Mucosa of descending colon (tissue), 3 donors: Measurements from ENCODE around the gene TUBA1A. TPM values are rescaled to one million over a fixed set of nuclear protein-coding genes. Genes with fewer than 3 reads are reported as not detected.
A peak's percentile ranks its signal among the peaks of the same experiment; 100 is the strongest.
"Not testable (repeated sequence)": the region's sequence is repeated elsewhere in the genome, so short reads cannot be mapped to it uniquely, and the experiment has no call there.

Experiments used
- ATAC-seq: fragments of 200-7000 bp; cut with Tn5 transposase; one replicate; pipeline ENCODE4 v1.9.1; 2020; ENCODE audit warnings: mild to moderate bottlenecking, moderate library complexity
- DNase-seq, 3 donors: peaks; one replicate each; pipeline ENCODE4 v3.0.0-alpha.2; 2020
- H3K36me3 ChIP-seq: fragments of 200-600 bp; one replicate; pipeline ENCODE4 v1.8.0; 2021; ENCODE audit warnings: low read depth, mild to moderate bottlenecking
- H3K4me1 ChIP-seq: fragments of 200-600 bp; one replicate; pipeline ENCODE4 v1.8.0; 2021; ENCODE audit warnings: low read depth, mild to moderate bottlenecking
- H3K4me3 ChIP-seq: fragments of 200-600 bp; one replicate; pipeline ENCODE4 v1.8.0; 2021; ENCODE audit warnings: mild to moderate bottlenecking
- H3K9me3 ChIP-seq: fragments of 200-600 bp; one replicate; pipeline ENCODE4 v1.8.0; 2021; ENCODE audit warnings: mild to moderate bottlenecking
- intact Hi-C, 2 donors: fragments of 100-400 bp; cut with DNase I in 1 of 2; cut with micrococcal nuclease in 1 of 2; formaldehyde crosslinking; loops; one replicate each; pipeline versions ENCODE4 v1.11.0 to v1.11.1; 2022; cut with DNase I, micrococcal nuclease
- total RNA-seq, 3 donors: library from RNA; stranded (reverse); fragmentation: NEBNext Ultra II Directional in 2 of 3; extraction: Animal tissue kit (Norgen Biotek cat#: 25700) in 2 of 3; gene quantifications; one replicate each; pipeline versions ENCODE4 v1.2.1 to v1.2.4, GENCODE V29; 2021 to 2023
- TF ChIP-seq, protein P1 (sequence below): fragments of 200-600 bp; IDR thresholded peaks from one replicate; pipeline ENCODE4 v1.8.0; 2022; ENCODE audit warnings: antibody characterized with exemption, mild to moderate bottlenecking
- donor health status: DM: no; HTN: no; CAD: no; lungs with moderate emphysema.
- donor health status: DM: no; HTN: no; CAD: no.
- donor health status: DM: no; HTN: yes; CAD: no.

Gene TUBA1A
- total RNA-seq, 3 donors from 2014 or later: 20.5 to 295 (median 64.4) TPM

DNA sequence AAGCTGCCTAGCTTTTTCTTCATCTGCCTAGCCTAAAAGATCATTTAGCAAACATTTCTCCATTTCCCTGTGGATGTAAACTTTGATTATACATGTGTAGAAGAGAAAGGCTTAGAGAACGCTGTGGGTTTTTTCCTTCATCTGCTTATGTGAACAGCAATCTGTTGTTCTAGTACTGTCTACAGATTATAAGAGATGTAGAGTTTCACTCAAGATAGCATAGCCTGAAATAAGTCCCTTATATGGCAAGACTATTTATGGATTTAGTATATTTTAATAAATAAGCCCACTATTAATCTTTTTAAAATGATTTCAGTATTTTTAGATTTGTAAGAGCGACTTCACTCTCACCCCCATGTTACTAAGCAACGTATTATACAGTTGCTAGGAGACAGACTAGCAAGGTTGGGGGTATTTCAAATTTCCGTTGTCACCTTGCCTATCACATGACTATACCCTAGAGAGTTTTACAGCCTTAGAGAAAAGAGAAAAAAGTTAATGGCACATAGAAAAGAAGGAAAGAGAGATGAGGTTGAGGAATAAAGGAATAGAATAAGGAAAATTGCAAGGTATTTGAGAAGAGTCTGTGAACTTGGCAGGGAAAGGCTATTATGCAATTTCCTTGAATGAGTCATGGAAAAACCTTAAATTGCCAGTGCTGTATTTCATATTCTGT, 12.2 kb upstream of the TUBA1A start:
- DNase-seq: no peak
- no peaks in the 10 kb centered on the region for H3K9me3 ChIP-seq
- ATAC-seq: peak; percentile 90
- TF ChIP-seq, protein P1, sequence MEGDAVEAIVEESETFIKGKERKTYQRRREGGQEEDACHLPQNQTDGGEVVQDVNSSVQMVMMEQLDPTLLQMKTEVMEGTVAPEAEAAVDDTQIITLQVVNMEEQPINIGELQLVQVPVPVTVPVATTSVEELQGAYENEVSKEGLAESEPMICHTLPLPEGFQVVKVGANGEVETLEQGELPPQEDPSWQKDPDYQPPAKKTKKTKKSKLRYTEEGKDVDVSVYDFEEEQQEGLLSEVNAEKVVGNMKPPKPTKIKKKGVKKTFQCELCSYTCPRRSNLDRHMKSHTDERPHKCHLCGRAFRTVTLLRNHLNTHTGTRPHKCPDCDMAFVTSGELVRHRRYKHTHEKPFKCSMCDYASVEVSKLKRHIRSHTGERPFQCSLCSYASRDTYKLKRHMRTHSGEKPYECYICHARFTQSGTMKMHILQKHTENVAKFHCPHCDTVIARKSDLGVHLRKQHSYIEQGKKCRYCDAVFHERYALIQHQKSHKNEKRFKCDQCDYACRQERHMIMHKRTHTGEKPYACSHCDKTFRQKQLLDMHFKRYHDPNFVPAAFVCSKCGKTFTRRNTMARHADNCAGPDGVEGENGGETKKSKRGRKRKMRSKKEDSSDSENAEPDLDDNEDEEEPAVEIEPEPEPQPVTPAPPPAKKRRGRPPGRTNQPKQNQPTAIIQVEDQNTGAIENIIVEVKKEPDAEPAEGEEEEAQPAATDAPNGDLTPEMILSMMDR: no peak
- intact Hi-C loops: no loop called here
- no peak overlapping the region for H3K4me3 ChIP-seq
- H3K36me3 ChIP-seq: no peaks in the 10 kb centered on the region
- H3K4me1 ChIP-seq: peaks cover 6% of the 10 kb centered on the region

DNA sequence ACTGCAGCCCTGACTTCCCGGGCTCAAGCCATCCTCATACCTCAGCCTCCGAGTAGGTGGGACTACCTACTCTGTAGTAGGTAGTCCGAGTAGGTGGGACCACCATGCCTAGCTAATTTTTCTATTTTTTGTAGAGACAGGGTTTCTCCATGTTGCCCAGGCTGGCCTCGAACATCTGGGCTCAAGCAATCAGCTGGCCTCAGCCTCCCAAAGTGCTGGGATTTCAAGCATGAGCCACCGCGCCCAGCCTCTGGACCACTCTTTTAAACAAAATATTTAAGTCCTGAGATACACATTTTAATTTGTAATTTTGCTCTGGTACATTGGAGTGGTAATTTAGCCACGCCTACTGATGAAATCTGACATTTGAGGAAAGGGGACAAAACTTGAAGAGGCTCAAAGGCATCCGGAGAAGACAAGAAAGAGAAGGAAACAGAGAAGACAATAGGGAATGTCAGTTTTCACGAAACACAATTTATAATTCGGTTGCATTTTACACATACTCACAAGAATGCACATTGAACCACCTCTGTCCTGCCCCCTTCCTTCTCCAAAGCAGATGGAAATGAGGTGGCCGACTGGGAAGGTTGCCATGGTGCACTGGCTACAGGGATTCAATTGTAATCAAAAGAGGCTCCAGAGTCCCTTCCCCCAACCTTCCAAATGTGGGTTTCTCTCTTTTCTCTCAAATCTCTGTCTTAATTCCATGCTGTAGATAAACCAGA, 9.7 kb upstream of the TUBA1A start:
- TF ChIP-seq, protein P1: no peak
- H3K4me3 ChIP-seq: no peak overlapping the region
- intact Hi-C loops: no loop called here
- DNase-seq: no peak
- peaks cover 6% of the 10 kb centered on the region for H3K4me1 ChIP-seq
- no peaks in the 10 kb centered on the region for H3K9me3 ChIP-seq
- H3K36me3 ChIP-seq: no peaks in the 10 kb centered on the region
- no peak for ATAC-seq

DNA sequence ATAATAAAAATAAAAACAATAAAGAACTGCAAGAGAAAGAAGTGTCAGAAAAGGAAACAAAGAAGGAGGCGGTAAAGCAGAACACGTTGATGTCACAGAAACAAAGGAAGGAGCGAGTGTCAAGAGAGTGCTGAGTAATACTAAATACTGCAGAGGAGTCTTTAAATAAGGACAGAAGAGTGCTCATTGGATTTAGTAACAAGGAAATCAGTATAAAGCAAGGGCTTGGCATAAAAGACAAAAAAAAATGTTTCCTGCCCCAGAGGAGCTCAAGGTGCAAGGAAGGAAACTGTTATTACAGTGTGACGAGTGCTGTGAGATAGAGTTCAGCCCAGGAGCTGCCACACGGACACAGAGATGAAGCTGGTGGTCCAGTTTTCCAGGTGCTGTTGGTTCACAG, 8.4 kb upstream of the TUBA1A start:
- TF ChIP-seq, protein P1: no peak
- no peak for ATAC-seq
- Histone ChIP-seq H3K4me3 (no peak overlapping the region), H3K9me3 (no peaks in the 10 kb centered on the region), H3K4me1 (peaks cover 6% of the 10 kb centered on the region), H3K36me3 (no peaks in the 10 kb centered on the region)
- intact Hi-C loops: no loop called here
- DNase-seq: no peak

DNA sequence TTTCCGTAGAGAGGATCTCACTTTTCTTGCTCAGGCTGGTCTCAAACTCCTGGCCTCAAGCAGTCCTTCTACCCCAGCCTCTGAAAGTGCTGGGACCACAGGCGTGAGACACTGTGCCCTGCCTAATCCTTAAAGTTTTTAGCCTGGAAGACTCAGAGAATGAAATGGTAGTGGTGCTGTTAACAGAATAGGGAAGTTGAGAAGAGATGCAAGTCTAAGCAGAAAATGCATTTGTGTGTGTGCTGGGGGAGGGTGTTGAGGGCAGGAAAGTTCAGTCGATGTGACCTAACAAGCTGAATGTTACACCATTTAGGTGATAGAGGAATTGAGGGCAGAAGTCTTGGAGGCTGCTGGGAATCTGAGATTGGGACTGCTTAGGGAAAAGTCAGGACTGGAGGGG, 6.9 kb upstream of the TUBA1A start:
- intact Hi-C loops: no loop called here
- DNase-seq: no peak
- ATAC-seq: peak; percentile 21

DNA sequence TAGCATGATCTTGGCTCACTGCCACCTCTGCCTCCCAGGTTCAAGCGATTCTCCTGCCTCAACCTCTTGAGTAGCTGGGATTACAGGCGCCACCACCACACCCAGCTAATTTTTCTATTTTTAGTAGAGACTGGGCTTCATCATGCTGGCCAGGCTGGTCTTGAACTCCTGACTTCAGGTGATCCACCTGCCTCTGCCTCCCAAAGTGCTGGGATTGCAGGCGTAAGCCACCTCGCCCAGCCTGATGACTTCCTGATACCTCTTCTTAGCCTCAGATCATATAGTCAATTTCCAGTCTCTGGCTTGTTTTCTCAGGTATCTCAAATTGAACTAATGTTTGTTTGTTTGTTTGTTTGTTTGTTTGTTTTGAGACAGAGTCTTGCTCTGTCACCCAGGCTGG, 4.9 kb upstream of the TUBA1A start:
- not testable (repeated sequence) for ATAC-seq, H3K36me3 ChIP-seq, DNase-seq, H3K9me3 ChIP-seq, H3K4me3 ChIP-seq, H3K4me1 ChIP-seq
- intact Hi-C loops: loop anchor here in 1 of 2 donors (5.0 kb wide), 1 partner anchor 39 kb away; no protein-coding TSS in a partner anchor

More for the DNA sequence above, 6.9 kb upstream of the TUBA1A start:
- Histone ChIP-seq H3K4me1 (no peaks in the 10 kb centered on the region), H3K4me3 (no peak overlapping the region), H3K36me3 (no peaks in the 10 kb centered on the region), H3K9me3 (no peaks in the 10 kb centered on the region)
- TF ChIP-seq, protein P1: no peak

DNA sequence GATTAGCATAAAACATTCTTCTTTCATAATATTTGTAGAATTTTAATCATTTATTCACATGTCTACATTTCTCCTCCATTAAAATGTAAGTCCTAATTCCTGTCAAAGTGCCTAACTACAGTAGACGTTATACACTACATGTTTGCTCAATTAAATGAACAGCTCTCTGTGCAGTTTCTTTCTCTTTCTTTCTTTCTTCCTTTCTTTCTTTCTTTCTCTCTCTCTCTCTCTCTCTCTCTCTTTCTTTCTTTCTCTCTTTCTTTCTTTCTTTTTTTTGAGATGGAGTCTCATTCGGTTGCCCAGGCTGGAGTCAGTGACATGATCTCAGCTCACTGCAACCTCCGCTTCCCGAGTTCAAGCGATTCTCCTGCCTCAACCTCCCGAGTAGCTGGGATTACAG, 2.6 kb upstream of the TUBA1A start:
- ATAC-seq, DNase-seq, H3K4me3 ChIP-seq, H3K36me3 ChIP-seq, H3K9me3 ChIP-seq, H3K4me1 ChIP-seq: not testable (repeated sequence)
- intact Hi-C loops: loop anchor here in 1 of 2 donors (5.0 kb wide), 1 partner anchor 41 kb away; no protein-coding TSS in a partner anchor
